ENCODE measurements around the gene DNAJB8.

DNAJB8 gene

GRCh38 chr3:128466840-128467541 is at the start of gene DNAJB8:
Gene DNAJB8, minus strand, starts transcription at chr3:128466890. Its CDS starts 3,645 bp downstream, at chr3:128463245.
- DNase-seq = no peak

GRCh38 chr3:128515967-128516366 is 49.3 kb upstream of the DNAJB8 start:
- no peak for DNase-seq

- DNase-seq = no peak
Measured at GRCh38 chr3:128508852-128509251, 42.2 kb upstream of the DNAJB8 start.

- DNase-seq = no peak
Measured at GRCh38 chr3:128506754-128507153, 40.1 kb upstream of the DNAJB8 start.

GRCh38 chr3:128505771-128506170 is 39.1 kb upstream of the DNAJB8 start:
- DNase-seq = no peak

- no peak for DNase-seq
Measured at GRCh38 chr3:128504963-128505730, 38.5 kb upstream of the DNAJB8 start.

- DNase-seq = no peak
Measured at GRCh38 chr3:128504533-128504915, 37.8 kb upstream of the DNAJB8 start.

GRCh38 chr3:128503751-128504532 is 37.3 kb upstream of the DNAJB8 start:
- no peak for DNase-seq

GRCh38 chr3:128503164-128503651 is 36.5 kb upstream of the DNAJB8 start:
- no peak for DNase-seq

- DNase-seq = no peak
Measured at GRCh38 chr3:128502712-128503111, 36.0 kb upstream of the DNAJB8 start.

- no peak for DNase-seq
Measured at GRCh38 chr3:128501431-128501830, 34.7 kb upstream of the DNAJB8 start.

- no peak for DNase-seq
Measured at GRCh38 chr3:128500556-128500955, 33.9 kb upstream of the DNAJB8 start.

GRCh38 chr3:128499724-128500275 is 33.1 kb upstream of the DNAJB8 start:
- no peak for DNase-seq

- no peak for DNase-seq
Measured at GRCh38 chr3:128498901-128499530, 32.3 kb upstream of the DNAJB8 start.

- DNase-seq = no peak
Measured at GRCh38 chr3:128498127-128498626, 31.5 kb upstream of the DNAJB8 start.

GRCh38 chr3:128497305-128498126 is 30.8 kb upstream of the DNAJB8 start:
- DNase-seq = peak; percentile 78

- no peak for DNase-seq
Measured at GRCh38 chr3:128496602-128497304, 30.1 kb upstream of the DNAJB8 start.

GRCh38 chr3:128496019-128496601 is 29.4 kb upstream of the DNAJB8 start:
- no peak for DNase-seq

- DNase-seq = no peak
Measured at GRCh38 chr3:128495435-128495970, 28.8 kb upstream of the DNAJB8 start.

- no peak for DNase-seq
Measured at GRCh38 chr3:128494367-128494650, 27.6 kb upstream of the DNAJB8 start.
